Type B pancreatic cell (in vitro differentiated cells): ENCODE data around the gene NEDD4L. TPM values are rescaled to one million over a fixed set of nuclear protein-coding genes. Genes with fewer than 3 reads are reported as not detected.

ENCODE experiments used
- DNase-seq: peaks from one replicate; pipeline ENCODE4 v3.0.0; 2021; ENCODE audit warnings: mixed read lengths; ENCODE audit not compliant: unreplicated experiment; ENCODE audit errors: extremely low spot score
- H3K27ac Mint-ChIP-seq: 2 replicates; pipeline ENCODE4 v1.8.0; 2021; ENCODE audit warnings: mild to moderate bottlenecking, mixed read lengths
- H3K27me3 Mint-ChIP-seq: 2 replicates; pipeline ENCODE4 v1.8.0; 2021; ENCODE audit warnings: mixed read lengths
- H3K36me3 Mint-ChIP-seq: 2 replicates; pipeline ENCODE4 v1.8.0; 2021; ENCODE audit warnings: mixed read lengths
- H3K4me1 Mint-ChIP-seq: one replicate; pipeline ENCODE4 v1.8.0; 2021; ENCODE audit warnings: mixed read lengths; ENCODE audit not compliant: unreplicated experiment
- H3K4me3 Mint-ChIP-seq: 2 replicates; pipeline ENCODE4 v1.8.0; 2021; ENCODE audit warnings: mild to moderate bottlenecking, mixed read lengths
- H3K9me3 Mint-ChIP-seq: 2 replicates; pipeline ENCODE4 v1.8.0; 2021; ENCODE audit warnings: mixed read lengths
- CTCF ChIP-seq: fragments of 200-600 bp; sonication (generic); conservative IDR thresholded peaks from 2 replicates; pipeline ENCODE4 v1.5.0; 2021; ENCODE audit warnings: antibody characterized with exemption, mild to moderate bottlenecking
- total RNA-seq: library from RNA; stranded (reverse); gene quantifications from 2 replicates; pipeline ENCODE4 v1.2.1, GENCODE V29; 2021; ENCODE audit warnings: low replicate concordance

NEDD4L gene
- total RNA-seq, 1 donor from 2014 or later: 84.7 TPM

GRCh38 chr18:58157237-58157636, 113.2 kb downstream of the NEDD4L start:
- H3K27ac Mint-ChIP-seq: no peak overlapping the region
- H3K4me3 Mint-ChIP-seq: no peak overlapping the region
- peaks cover 1% of the 10 kb centered on the region for H3K36me3 Mint-ChIP-seq
- no peaks in the 10 kb centered on the region for H3K27me3 Mint-ChIP-seq
- no peak for TF ChIP-seq CTCF
- DNase-seq: no peak
- H3K9me3 Mint-ChIP-seq: peaks cover 6% of the 10 kb centered on the region
- peaks cover 33% of the 10 kb centered on the region for H3K4me1 Mint-ChIP-seq

- Mint-ChIP-seq H3K27ac (peak overlapping the region; percentile 55), H3K4me3 (no peak overlapping the region), H3K27me3 (no peaks in the 10 kb centered on the region), H3K36me3 (peaks cover 5% of the 10 kb centered on the region), H3K4me1 (peaks cover 34% of the 10 kb centered on the region), H3K9me3 (peaks cover 1% of the 10 kb centered on the region)
- no peak for TF ChIP-seq CTCF
- DNase-seq: no peak
Observed at GRCh38 chr18:58158008-58158407, 114.0 kb downstream of the NEDD4L start.

- no peak for DNase-seq
- H3K4me1 Mint-ChIP-seq: peaks cover 34% of the 10 kb centered on the region
- no peak overlapping the region for H3K4me3 Mint-ChIP-seq
- TF ChIP-seq CTCF: no peak
- no peak overlapping the region for H3K27ac Mint-ChIP-seq
- H3K36me3 Mint-ChIP-seq: peaks cover 5% of the 10 kb centered on the region
- H3K9me3 Mint-ChIP-seq: no peaks in the 10 kb centered on the region
- no peaks in the 10 kb centered on the region for H3K27me3 Mint-ChIP-seq
Observed at GRCh38 chr18:58158459-58158858, 114.4 kb downstream of the NEDD4L start.

GRCh38 chr18:58161659-58162058, 117.6 kb downstream of the NEDD4L start:
- peaks cover 31% of the 10 kb centered on the region for H3K4me1 Mint-ChIP-seq
- no peak overlapping the region for H3K27ac Mint-ChIP-seq
- H3K36me3 Mint-ChIP-seq: peaks cover 16% of the 10 kb centered on the region
- no peaks in the 10 kb centered on the region for H3K27me3 Mint-ChIP-seq
- peak overlapping the region; percentile 44 for H3K4me3 Mint-ChIP-seq
- TF ChIP-seq CTCF: no peak
- no peaks in the 10 kb centered on the region for H3K9me3 Mint-ChIP-seq
- no peak for DNase-seq

GRCh38 chr18:58162127-58162526, 118.1 kb downstream of the NEDD4L start:
- Mint-ChIP-seq H3K36me3 (peaks cover 16% of the 10 kb centered on the region), H3K4me1 (peaks cover 29% of the 10 kb centered on the region), H3K27ac (no peak overlapping the region), H3K9me3 (no peaks in the 10 kb centered on the region), H3K27me3 (no peaks in the 10 kb centered on the region), H3K4me3 (no peak overlapping the region)
- no peak for TF ChIP-seq CTCF
- no peak for DNase-seq

GRCh38 chr18:58163004-58163590, 119.1 kb downstream of the NEDD4L start:
- DNase-seq: no peak
- Mint-ChIP-seq H3K36me3 (peaks cover 16% of the 10 kb centered on the region), H3K9me3 (no peaks in the 10 kb centered on the region), H3K27ac (no peak overlapping the region), H3K4me3 (no peak overlapping the region), H3K4me1 (peaks cover 20% of the 10 kb centered on the region), H3K27me3 (no peaks in the 10 kb centered on the region)
- no peak for TF ChIP-seq CTCF
